Adipose tissue (tissue), 3 donors: ENCODE data around the gene VCL. TPM values are rescaled to one million over a fixed set of nuclear protein-coding genes. Genes with fewer than 3 reads are reported as not detected.
"Not testable (repeated sequence)": the region's sequence is repeated elsewhere in the genome, so short reads cannot be mapped to it uniquely, and the experiment has no call there.

Experiments used
- H3K27ac ChIP-seq: one replicate; pipeline ENCODE4 v1.5.1; 2013; ENCODE audit warnings: low read depth, low read length
- WGBS, 3 donors: extraction: QIAGEN DNeasy Blood & Tissue Kit; methylation state at CpG; one replicate each; pipeline ENCODE4 v1.1.7; 2013; 5-methylcytosine and 5-hydroxymethylcytosine counted together
- polyA plus RNA-seq, 3 donors: library from polyadenylated mRNA; stranded (reverse); fragments of 200-250 nt; gene quantifications; one replicate each; pipeline ENCODE4 v1.2.3, GENCODE V29; 2013
- donor health status: healthy with polysubstance abuse.
- donor health status: Bipolar disorder and iron deficiency.
- donor health status: healthy.

Gene VCL
- polyA plus RNA-seq, 3 donors: 12.9 to 64.5 (median 20.1) TPM

- H3K27ac ChIP-seq: no peak overlapping the region
- WGBS, 3 donors: 97 to 100% (median 99%) methylated on average over 2 of the region's 2 CpGs
These were observed 29.8 kb downstream of the VCL start for GRCh38 chr10:74027702-74028101.

- no peak overlapping the region for H3K27ac ChIP-seq
These were observed 32.0 kb downstream of the VCL start for GRCh38 chr10:74029943-74030342.

GRCh38 chr10:74032208-74032607, 34.3 kb downstream of the VCL start:
- WGBS, 3 donors: 50 to 78% (median 77%) methylated on average over 1 of the region's 1 CpG
- not testable (repeated sequence) for H3K27ac ChIP-seq

More at GRCh38 chr10:74029943-74030342, 32.0 kb downstream of the VCL start:
- WGBS, 3 donors: 63 to 88% (median 64%) methylated on average over 1 of the region's 1 CpG

- 50 to 78% (median 71%) methylated on average over 3 of the region's 3 CpGs for WGBS, 3 donors
- H3K27ac ChIP-seq: no peak overlapping the region
These were observed 35.2 kb downstream of the VCL start for GRCh38 chr10:74032900-74033655.

- H3K27ac ChIP-seq: no peak overlapping the region
These were observed 35.8 kb downstream of the VCL start for GRCh38 chr10:74033702-74034101.

GRCh38 chr10:74034301-74034700, 36.4 kb downstream of the VCL start:
- 41 to 78% (median 54%) methylated on average over 2 of the region's 2 CpGs for WGBS, 3 donors
- no peak overlapping the region for H3K27ac ChIP-seq

More at GRCh38 chr10:74033702-74034101, 35.8 kb downstream of the VCL start:
- WGBS, 3 donors: 85 to 97% (median 86%) methylated on average over 1 of the region's 1 CpG

- 7 to 14% (median 9%) methylated on average over 1 of the region's 1 CpG for WGBS, 3 donors
- no peak overlapping the region for H3K27ac ChIP-seq
These were observed 37.4 kb downstream of the VCL start for GRCh38 chr10:74035303-74035702.

- H3K27ac ChIP-seq: no peak overlapping the region
- 78 to 88% (median 86%) methylated on average over 4 of the region's 4 CpGs for WGBS, 3 donors
These were observed 38.6 kb downstream of the VCL start for GRCh38 chr10:74036474-74036873.

GRCh38 chr10:74039561-74040145, 41.7 kb downstream of the VCL start:
- WGBS, 3 donors: 33 to 81% (median 40%) methylated on average over 5 of the region's 5 CpGs
- H3K27ac ChIP-seq: no peak overlapping the region

- no peak overlapping the region for H3K27ac ChIP-seq
- WGBS, 3 donors: 58 to 74% (median 62%) methylated on average over 3 of the region's 3 CpGs
These were observed 42.5 kb downstream of the VCL start for GRCh38 chr10:74040200-74041126.

- WGBS, 3 donors: 84 to 99% (median 96%) methylated on average over 2 of the region's 2 CpGs
- H3K27ac ChIP-seq: no peak overlapping the region
These were observed 46.5 kb downstream of the VCL start for GRCh38 chr10:74044419-74044818.

- 46 to 79% (median 55%) methylated on average over 2 of the region's 2 CpGs for WGBS, 3 donors
- H3K27ac ChIP-seq: no peak overlapping the region
These were observed 49.4 kb downstream of the VCL start for GRCh38 chr10:74047304-74047703.

- WGBS, 3 donors: 68 to 82% (median 77%) methylated on average over 3 of the region's 3 CpGs
- H3K27ac ChIP-seq: no peak overlapping the region
These were observed 50.0 kb downstream of the VCL start for GRCh38 chr10:74047871-74048270.

- 65 to 93% (median 92%) methylated on average over 2 of the region's 2 CpGs for WGBS, 3 donors
- no peak overlapping the region for H3K27ac ChIP-seq
These were observed 50.5 kb downstream of the VCL start for GRCh38 chr10:74048433-74048832.

GRCh38 chr10:74049955-74050354, 52.0 kb downstream of the VCL start:
- H3K27ac ChIP-seq: no peak overlapping the region
- 45 to 70% (median 63%) methylated on average over 1 of the region's 1 CpG for WGBS, 3 donors

GRCh38 chr10:74050653-74051052, 52.7 kb downstream of the VCL start:
- H3K27ac ChIP-seq: no peak overlapping the region
- 88 to 100% (median 92%) methylated on average over 1 of the region's 1 CpG for WGBS, 3 donors

GRCh38 chr10:74051736-74052342, 53.9 kb downstream of the VCL start:
- H3K27ac ChIP-seq: no peak overlapping the region
- WGBS, 3 donors: 82 to 89% (median 89%) methylated on average over 5 of the region's 5 CpGs

GRCh38 chr10:74052994-74053393, 55.1 kb downstream of the VCL start:
- H3K27ac ChIP-seq: no peak overlapping the region
- WGBS, 3 donors: 56 to 82% (median 78%) methylated on average over 1 of the region's 1 CpG
